ENCODE data around the gene HLA-DPB1.
A peak's percentile ranks its signal among the peaks of the same experiment; 100 is the strongest.

DNA sequence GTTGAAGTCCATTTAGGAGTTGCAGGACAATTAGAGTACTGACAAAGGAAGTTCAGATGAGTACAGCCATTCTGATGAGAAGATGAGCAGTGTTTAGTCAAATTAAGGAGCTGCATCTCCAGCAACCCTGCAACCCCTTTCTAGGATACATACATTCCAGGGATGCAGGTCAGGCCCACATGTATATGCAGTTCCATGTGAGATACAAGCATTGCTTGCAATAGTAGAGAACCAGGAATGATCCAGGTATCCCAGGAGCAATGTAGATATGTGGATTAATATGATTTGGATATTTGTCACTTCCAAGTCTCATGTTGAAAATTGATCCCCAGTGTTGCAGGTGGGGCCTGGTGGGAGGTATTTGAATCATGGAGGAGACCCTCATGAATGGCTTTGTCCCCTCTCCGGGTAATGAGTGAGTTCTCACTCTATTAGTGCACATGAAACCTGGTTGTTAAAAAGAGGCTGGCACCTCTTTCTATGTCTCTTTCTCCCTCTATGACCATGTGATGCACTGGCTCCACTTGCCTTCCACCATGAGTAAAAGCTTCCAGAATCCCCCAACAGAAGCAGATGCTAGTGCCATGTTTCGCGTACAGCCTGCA is 8.8 kb upstream of the HLA-DPB1 start:
- TF ChIP-seq POLR2A (IDR thresholded peaks at IDR 0.05; ENCODE audit: low read depth, low read length) (peak; percentile 93), TAF1 (IDR thresholded peaks at IDR 0.05; ENCODE audit: low read depth, low read length) (peak; percentile 23; the same call in 1 of the 2 replicates), POLR2AphosphoS5 (IDR thresholded peaks at IDR 0.05; ENCODE audit: low read depth, low read length) (peak; percentile 89), SPI1 (IDR thresholded peaks at IDR 0.05; ENCODE audit: low read depth, low read length) (no peak)
